H9 (cell line): ENCODE measurements around the gene LRMDA. TPM values are rescaled to one million over a fixed set of nuclear protein-coding genes. Genes with fewer than 3 reads are reported as not detected.

Source experiments
- DNase-seq: peaks from one replicate; pipeline ENCODE4 v3.0.0-alpha.2; 2017
- H2AFZ ChIP-seq: one replicate; pipeline ENCODE4 v1.6.1; 2013; ENCODE audit warnings: mild to moderate bottlenecking, low read length, control low read depth, moderate library complexity
- H2AK5ac ChIP-seq: 2 replicates; pipeline ENCODE4 v1.6.1; 2013; ENCODE audit warnings: low read length, control low read depth, mixed read lengths; ENCODE audit not compliant: insufficient read length
- H2BK120ac ChIP-seq: one replicate; pipeline ENCODE4 v1.6.1; 2013; ENCODE audit warnings: low read depth, mild to moderate bottlenecking, low read length, control low read depth, inconsistent platforms; ENCODE audit not compliant: poor library complexity, severe bottlenecking
- H2BK12ac ChIP-seq: 2 replicates; pipeline ENCODE4 v1.6.1; 2013; ENCODE audit warnings: low read length, control low read depth, mixed read lengths, low read depth; ENCODE audit not compliant: insufficient read length
- H2BK15ac ChIP-seq: 2 replicates; pipeline ENCODE4 v1.6.1; 2013; ENCODE audit warnings: low read depth, low read length, control low read depth
- H2BK20ac ChIP-seq: one replicate; pipeline ENCODE4 v1.6.1; 2013; ENCODE audit warnings: low read depth, mild to moderate bottlenecking, low read length, control low read depth, inconsistent platforms; ENCODE audit not compliant: poor library complexity, severe bottlenecking
- H2BK5ac ChIP-seq: 2 replicates; pipeline ENCODE4 v1.6.1; 2013; ENCODE audit warnings: low read length, control low read depth, mixed read lengths; ENCODE audit not compliant: insufficient read length
- H3K14ac ChIP-seq: 2 replicates; pipeline ENCODE4 v1.6.1; 2013; ENCODE audit warnings: low read length, control low read depth; ENCODE audit not compliant: insufficient read depth
- H3K18ac ChIP-seq: 2 replicates; pipeline ENCODE4 v1.6.1; 2013; ENCODE audit warnings: low read depth, mild to moderate bottlenecking, mixed read lengths, low read length, control low read depth; ENCODE audit not compliant: insufficient read length
- H3K23ac ChIP-seq: 2 replicates; pipeline ENCODE4 v1.6.1; 2013; ENCODE audit warnings: low read length, control low read depth, mixed read lengths, low read depth; ENCODE audit not compliant: insufficient read length
- H3K23me2 ChIP-seq: 2 replicates; pipeline ENCODE4 v1.6.1; 2013; ENCODE audit warnings: low read depth, mild to moderate bottlenecking, mixed read lengths, low read length, control low read depth; ENCODE audit not compliant: insufficient read length, poor library complexity, severe bottlenecking
- H3K27ac ChIP-seq: 2 replicates; pipeline ENCODE4 v1.5.1; 2013; ENCODE audit warnings: low read length, control low read depth, mixed read lengths, low read depth; ENCODE audit not compliant: insufficient read length
- H3K27me3 ChIP-seq: 2 replicates; pipeline ENCODE4 v1.6.1; 2013; ENCODE audit warnings: low read length, control low read depth, inconsistent platforms; ENCODE audit not compliant: insufficient read depth
- H3K4ac ChIP-seq: 2 replicates; pipeline ENCODE4 v1.6.1; 2013; ENCODE audit warnings: low read depth, mild to moderate bottlenecking, control low read depth, inconsistent platforms, low read length, moderate library complexity
- H3K4me1 ChIP-seq: 2 replicates; pipeline ENCODE4 v1.6.1; 2013; ENCODE audit warnings: low read length, control low read depth, inconsistent platforms; ENCODE audit not compliant: insufficient read depth
- H3K4me2 ChIP-seq: 2 replicates; pipeline ENCODE4 v1.6.1; 2013; ENCODE audit warnings: low read length, control low read depth, mixed read lengths; ENCODE audit not compliant: insufficient read length, insufficient read depth
- H3K56ac ChIP-seq: 2 replicates; pipeline ENCODE4 v1.6.1; 2013; ENCODE audit warnings: low read depth, mild to moderate bottlenecking, mixed read lengths, low read length, control low read depth; ENCODE audit not compliant: insufficient read length
- H3K79me1 ChIP-seq: 2 replicates; pipeline ENCODE4 v1.6.1; 2013; ENCODE audit warnings: low read depth, mild to moderate bottlenecking, moderate library complexity, low read length, control low read depth, inconsistent platforms; ENCODE audit not compliant: insufficient read depth, poor library complexity, severe bottlenecking
- H3K79me2 ChIP-seq: 2 replicates; pipeline ENCODE4 v1.6.1; 2013; ENCODE audit warnings: low read length, control low read depth, inconsistent platforms; ENCODE audit not compliant: insufficient read depth
- H3K9ac ChIP-seq: 2 replicates; pipeline ENCODE4 v1.6.1; 2013; ENCODE audit warnings: low read length, control low read depth, mixed read lengths; ENCODE audit not compliant: insufficient read length; ENCODE audit errors: extremely low read depth
- H3K9me3 ChIP-seq: one replicate; pipeline ENCODE4 v1.6.1; 2013; ENCODE audit warnings: low read depth, low read length, inconsistent platforms; ENCODE audit not compliant: control insufficient read depth
- H3T11ph ChIP-seq: one replicate; pipeline ENCODE4 v1.6.1; 2013; ENCODE audit warnings: mild to moderate bottlenecking, low read length, control low read depth, inconsistent platforms
- H4K20me1 ChIP-seq: one replicate; pipeline ENCODE4 v1.6.1; 2013; ENCODE audit not compliant: control insufficient read depth, insufficient read length, insufficient read depth
- H4K5ac ChIP-seq: 2 replicates; pipeline ENCODE4 v1.6.1; 2013; ENCODE audit warnings: low read depth, mild to moderate bottlenecking, mixed read lengths, low read length, control low read depth; ENCODE audit not compliant: insufficient read length
- H4K8ac ChIP-seq: replicated peaks from 2 replicates; pipeline ENCODE4 v1.6.1; 2013; ENCODE audit warnings: low read length, control low read depth, mixed read lengths, low read depth; ENCODE audit not compliant: insufficient read length
- H4K91ac ChIP-seq: 2 replicates; pipeline ENCODE4 v1.6.1; 2013; ENCODE audit warnings: low read depth, mild to moderate bottlenecking, moderate library complexity, mixed read lengths, low read length, control low read depth; ENCODE audit not compliant: insufficient read length
- H3K27ac Mint-ChIP-seq, 3 experiments: 2 replicates in 2 of 3; 3 replicates in 1 of 3; pipeline ENCODE4 v1.8.0; 2020 to 2021; ENCODE audit warnings: mixed read lengths in 3 of 3, mild to moderate bottlenecking in 1 of 3, moderate library complexity in 1 of 3
- H3K27me3 Mint-ChIP-seq: 2 replicates; pipeline ENCODE4 v1.8.0; 2021; ENCODE audit warnings: low read depth, mild to moderate bottlenecking, moderate library complexity, mixed read lengths
- H3K36me3 Mint-ChIP-seq, 3 experiments: 2 replicates in 2 of 3; 3 replicates in 1 of 3; pipeline ENCODE4 v1.8.0; 2020 to 2021; ENCODE audit warnings: low read depth in 3 of 3, mixed read lengths in 3 of 3; ENCODE audit not compliant: insufficient read depth in 1 of 3
- H3K4me1 Mint-ChIP-seq, 2 experiments: 2 replicates each; pipeline ENCODE4 v1.8.0; 2020; ENCODE audit warnings: mixed read lengths in 2 of 2
- H3K4me3 Mint-ChIP-seq, 2 experiments: 2 replicates in 1 of 2; 3 replicates in 1 of 2; pipeline ENCODE4 v1.8.0; 2020 to 2021; ENCODE audit warnings: mild to moderate bottlenecking in 2 of 2, mixed read lengths in 2 of 2, moderate library complexity in 1 of 2
- H3K9me3 Mint-ChIP-seq, 2 experiments: 2 replicates in 1 of 2; 3 replicates in 1 of 2; pipeline ENCODE4 v1.8.0; 2020; ENCODE audit warnings: mild to moderate bottlenecking in 2 of 2, mixed read lengths in 2 of 2, moderate library complexity in 1 of 2
- CTCF ChIP-seq: fragments of 200-600 bp; sonication (generic); conservative IDR thresholded peaks from 3 replicates; pipeline ENCODE4 v1.8.0; 2021; ENCODE audit warnings: antibody characterized with exemption, mild to moderate bottlenecking
- WGBS: extraction: QIAGEN DNeasy Blood & Tissue Kit; methylation state at CpG from one replicate; pipeline ENCODE4 v1.1.7; 2013; ENCODE audit warnings: missing lambda C conversion rate, low lambda C conversion rate, mixed read lengths; ENCODE audit not compliant: insufficient read length; ENCODE audit errors: extremely low coverage; 5-methylcytosine and 5-hydroxymethylcytosine counted together
- total RNA-seq: library from RNA; stranded (reverse); gene quantifications from 2 replicates; pipeline ENCODE4 v1.2.1, GENCODE V29; 2021

The LRMDA gene
- total RNA-seq, 1 experiment from 2014 or later: 1.8 TPM

GRCh38 chr10:76031769-76032699, 600.6 kb downstream of the LRMDA start:
- H3K56ac ChIP-seq: no peak overlapping the region
- no peaks in the 10 kb centered on the region for H4K20me1 ChIP-seq
- Mint-ChIP-seq H3K4me1 (peaks cover 13 to 22% of the 10 kb centered on the region in 2 experiments), H3K9me3 (no peaks in the 10 kb centered on the region), H3K36me3 (no peaks in the 10 kb centered on the region), H3K27ac (no peak overlapping the region), H3K27me3 (no peaks in the 10 kb centered on the region), H3K4me3 (no peak overlapping the region)
- no peaks in the 10 kb centered on the region for H3K79me2 ChIP-seq
- H2BK120ac ChIP-seq: no peak overlapping the region
- H3K23ac ChIP-seq: no peak overlapping the region
- H4K91ac ChIP-seq: no peak overlapping the region
- peaks cover 2% of the 10 kb centered on the region; the same call in 1 of the 2 replicates for H3K4me1 ChIP-seq
- H3K14ac ChIP-seq: no peak overlapping the region
- H3K4ac ChIP-seq: no peak overlapping the region
- no peak overlapping the region for H2BK5ac ChIP-seq
- H2AFZ ChIP-seq: no peak overlapping the region
- no peak overlapping the region for H2BK20ac ChIP-seq
- no CpG with 5 or more reads among the region's 14 CpGs for WGBS
- H2BK15ac ChIP-seq: no peak overlapping the region
- no peak overlapping the region for H4K5ac ChIP-seq
- no peak overlapping the region for H4K8ac ChIP-seq
- no peak for TF ChIP-seq CTCF
- no peak overlapping the region for H2AK5ac ChIP-seq
- H3K27me3 ChIP-seq: no peaks in the 10 kb centered on the region
- DNase-seq: no peak
- H3K9me3 ChIP-seq: no peaks in the 10 kb centered on the region
- H2BK12ac ChIP-seq: no peak overlapping the region
- no peaks in the 10 kb centered on the region for H3K23me2 ChIP-seq
- no peak overlapping the region for H3K4me2 ChIP-seq
- no peak overlapping the region for H3K18ac ChIP-seq
- no peaks in the 10 kb centered on the region for H3K79me1 ChIP-seq
- no peak overlapping the region for H3T11ph ChIP-seq
- no peak overlapping the region for H3K9ac ChIP-seq
- no peak overlapping the region for H3K27ac ChIP-seq
